HT1080 (cell line): ENCODE measurements around the gene MIP. TPM values are rescaled to one million over a fixed set of nuclear protein-coding genes. Genes with fewer than 3 reads are reported as not detected.
"Not testable (repeated sequence)": the region's sequence is repeated elsewhere in the genome, so short reads cannot be mapped to it uniquely, and the experiment has no call there.

ENCODE experiments used
- DNase-seq: peaks from one replicate; pipeline ENCODE4 v3.0.0-alpha.2; 2015; ENCODE audit warnings: low read depth
- total RNA-seq: library from RNA; depleted of rRNA; stranded (reverse); fragments of >200 nt; shearing (Covaris generic); gene quantifications from 2 replicates; pipeline ENCODE4 v1.2.3, GENCODE V29; 2014; rRNA removed

MIP gene
- total RNA-seq, 1 experiment from 2014 or later: not detected

DNA sequence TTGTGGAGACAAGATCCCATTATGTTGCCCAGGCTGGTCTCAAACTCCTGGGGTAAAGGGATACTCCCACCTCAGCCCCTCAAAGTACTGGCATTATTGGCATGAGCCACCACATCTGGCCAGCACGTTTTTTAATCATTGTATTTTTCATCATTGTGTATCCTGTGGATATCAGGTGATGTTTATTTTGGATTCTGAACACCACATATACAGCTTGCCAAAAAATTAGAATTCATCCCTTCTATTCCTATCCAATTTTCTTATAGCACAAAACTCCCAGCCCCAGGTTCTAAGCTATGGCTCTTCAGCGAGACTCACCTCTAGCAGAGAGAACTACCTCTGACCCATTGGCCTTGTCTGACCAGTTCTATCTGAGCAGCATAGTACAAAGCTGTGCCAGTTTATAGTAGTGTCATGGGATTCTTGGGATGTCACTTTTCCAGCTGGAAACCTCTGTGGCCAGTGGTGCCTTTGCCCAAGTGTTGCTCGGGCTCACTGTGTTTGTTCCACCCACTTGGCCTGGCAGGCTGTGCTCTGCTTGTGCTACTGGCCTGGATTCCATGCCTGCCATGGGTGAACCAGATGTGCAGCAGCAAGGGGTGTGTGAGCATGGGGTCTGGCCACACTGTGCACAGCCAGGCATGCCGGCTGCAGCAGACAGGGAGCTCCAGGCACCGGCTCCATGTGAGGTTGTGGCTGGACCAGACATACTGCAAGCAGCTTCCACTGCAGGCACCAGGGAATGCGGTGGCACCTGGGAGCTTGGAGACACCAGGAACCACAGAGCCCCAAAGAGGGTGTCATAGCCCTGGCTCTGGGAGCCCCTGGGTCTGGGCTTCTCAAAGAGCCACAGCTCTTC, 42.4 kb downstream of the MIP start:
- no peak for DNase-seq

DNA sequence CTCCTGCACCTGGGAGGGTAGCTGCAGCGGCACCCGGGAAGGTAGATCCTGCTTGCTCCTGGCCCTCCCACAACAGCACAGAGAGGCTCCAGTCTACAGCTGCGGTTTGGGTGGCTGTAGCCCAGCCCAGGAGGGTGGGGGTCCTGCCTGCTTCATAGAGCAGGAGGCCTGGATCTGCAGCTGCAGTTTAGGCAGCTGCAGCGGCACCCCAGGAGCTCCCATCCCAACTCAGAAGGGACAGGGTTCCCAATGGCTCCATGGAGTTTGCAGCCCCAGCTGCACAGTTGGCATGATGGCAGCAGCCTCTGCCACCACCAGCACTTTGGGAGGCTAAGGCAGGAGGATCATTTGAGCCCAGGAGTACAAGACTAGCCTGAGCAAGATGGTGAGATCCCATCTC, 43.7 kb downstream of the MIP start:
- DNase-seq: no peak

DNA sequence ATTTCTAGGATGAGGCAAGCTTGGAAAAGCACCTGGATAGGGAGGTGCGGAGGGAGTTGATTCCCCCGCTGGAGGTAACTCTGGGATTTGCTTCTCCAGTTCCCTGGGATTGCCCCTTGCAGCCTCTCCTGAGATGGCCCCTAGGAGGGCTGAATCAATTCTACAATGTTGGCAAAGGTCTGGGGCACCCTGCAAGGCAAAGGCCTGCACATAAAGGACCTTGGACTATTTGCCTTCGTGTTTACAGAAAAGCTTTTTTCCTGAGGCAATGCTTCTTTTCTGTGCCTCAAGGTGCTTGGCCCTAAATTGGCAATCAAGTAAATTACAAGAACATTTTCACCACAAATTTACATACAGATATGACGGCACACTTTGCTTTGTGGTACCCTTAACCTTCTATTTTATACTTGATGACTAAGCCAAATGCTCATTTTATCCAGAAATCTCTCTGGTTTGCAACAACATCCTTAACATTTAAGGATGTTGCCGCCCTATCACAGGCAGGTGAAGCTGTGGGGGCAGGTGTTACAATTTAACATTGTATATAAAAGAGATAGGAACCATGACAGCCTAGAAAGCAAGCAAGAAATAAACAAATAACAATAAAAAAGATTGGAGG, 45.5 kb downstream of the MIP start:
- no peak for DNase-seq

DNA sequence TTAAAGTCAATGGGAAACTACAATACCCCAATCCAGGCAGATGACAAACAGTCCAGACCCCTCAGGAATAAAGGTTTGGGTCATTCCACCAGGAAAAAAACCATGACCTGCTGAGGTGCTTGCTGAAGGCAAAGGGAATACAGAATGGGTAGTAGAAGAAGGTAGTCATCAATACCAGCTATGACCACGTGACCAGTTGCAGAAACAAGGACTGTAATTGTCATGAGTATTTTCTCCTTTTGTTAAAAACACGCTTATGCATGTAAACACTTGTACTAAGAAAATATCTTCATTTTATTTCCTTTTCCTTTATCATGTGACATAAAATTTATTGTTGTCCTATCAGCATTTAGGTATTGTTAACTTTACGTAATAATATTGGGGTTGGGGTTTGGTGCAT, 50.2 kb downstream of the MIP start:
- DNase-seq: not testable (repeated sequence)

DNA sequence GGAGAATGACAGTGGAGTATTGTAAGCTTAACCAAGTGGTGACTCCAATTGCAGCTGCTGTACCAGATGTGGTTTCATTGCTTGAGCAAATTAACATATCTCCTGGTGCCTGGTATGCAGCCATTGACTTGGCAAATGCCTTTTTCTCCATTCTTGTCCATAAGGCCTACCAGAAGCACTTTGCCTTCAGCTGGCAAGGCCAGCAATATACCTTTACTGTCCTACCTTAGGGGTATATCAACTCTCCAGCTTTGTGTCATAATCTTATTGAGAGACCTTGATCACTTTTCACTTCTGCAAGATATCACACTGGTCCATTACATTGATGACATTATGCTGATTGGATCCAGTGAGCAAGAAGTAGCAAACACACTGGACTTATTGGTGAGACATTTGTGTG, 52.8 kb downstream of the MIP start:
- DNase-seq: not testable (repeated sequence)

DNA sequence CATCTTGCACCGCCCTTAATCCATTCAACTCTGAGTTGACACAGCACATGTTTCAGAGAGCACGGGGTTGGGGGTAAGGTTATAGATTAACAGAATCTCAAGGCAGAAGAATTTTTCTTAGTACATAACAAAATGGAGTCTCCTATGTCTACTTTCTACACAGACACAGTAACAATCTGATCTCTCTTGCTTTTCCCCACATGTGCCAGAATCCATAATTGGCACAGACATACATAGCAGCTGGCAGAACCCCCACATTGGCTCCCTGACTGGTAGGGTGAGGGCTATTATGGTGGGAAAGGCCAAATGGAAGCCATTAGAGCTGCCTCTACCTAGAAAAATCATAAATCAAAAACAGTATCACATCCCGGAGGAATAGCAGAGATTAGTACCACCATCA, 53.3 kb downstream of the MIP start:
- not testable (repeated sequence) for DNase-seq

Other genes with a start within 250 kb of the MIP start
- gene RNF41, start 232.7 kb downstream of the MIP start, total RNA-seq: 59.7 and 67.7 TPM in 2 replicates
- gene NABP2, start 230.3 kb downstream of the MIP start, total RNA-seq: 77.9 and 78.3 TPM in 2 replicates
- 0.71 TPM in 1 of 2 replicates, not detected in the other for gene SLC39A5, start 224.6 kb downstream of the MIP start, total RNA-seq
- 18.8 and 26.3 TPM in 2 replicates for gene ANKRD52, start 196.3 kb downstream of the MIP start, total RNA-seq
- gene COQ10A, start 187.7 kb downstream of the MIP start, total RNA-seq: 18.3 and 19.4 TPM in 2 replicates
- gene CS, start 154.3 kb downstream of the MIP start, total RNA-seq: 122 and 174 TPM in 2 replicates
- gene CNPY2, start 138.7 kb downstream of the MIP start, total RNA-seq: 72.2 and 85.4 TPM in 2 replicates
- 10.0 and 16.9 TPM in 2 replicates for gene PAN2, start 120.7 kb downstream of the MIP start, total RNA-seq
- 0.43 TPM in 1 of 2 replicates, not detected in the other for gene IL23A, start 115.8 kb downstream of the MIP start, total RNA-seq
- 32.7 and 33.1 TPM in 2 replicates for gene STAT2, start 94.5 kb downstream of the MIP start, total RNA-seq
- gene APOF, start 91.8 kb downstream of the MIP start, total RNA-seq: not detected in 2 replicates
- 17.5 and 21.3 TPM in 2 replicates for gene TIMELESS, start 5.2 kb downstream of the MIP start, total RNA-seq
- 2.3 and 2.9 TPM in 2 replicates for gene SPRYD4, start 13.9 kb upstream of the MIP start, total RNA-seq
- gene GLS2, start 33.5 kb upstream of the MIP start, total RNA-seq: not detected in 2 replicates
- gene RBMS2, start 67.2 kb upstream of the MIP start, total RNA-seq: 30.9 and 33.3 TPM in 2 replicates
- 23.6 and 47.0 TPM in 2 replicates for gene BAZ2A, start 175.7 kb upstream of the MIP start, total RNA-seq
- gene ATP5F1B, start 191.3 kb upstream of the MIP start, total RNA-seq: 1,094 and 1,322 TPM in 2 replicates
- 124 and 305 TPM in 2 replicates for gene PTGES3, start 233.6 kb upstream of the MIP start, total RNA-seq